UCSD-AML1 (cell line): ENCODE measurements around the gene MCTP2.
A peak's percentile ranks its signal among the peaks of the same experiment; 100 is the strongest.

ENCODE experiments used
- DNase-seq: peaks from one replicate; lab custom pipeline; 2025; ENCODE audit not compliant: unreplicated experiment; lab: John Stamatoyannopoulos, UW

The MCTP2 gene

DNA sequence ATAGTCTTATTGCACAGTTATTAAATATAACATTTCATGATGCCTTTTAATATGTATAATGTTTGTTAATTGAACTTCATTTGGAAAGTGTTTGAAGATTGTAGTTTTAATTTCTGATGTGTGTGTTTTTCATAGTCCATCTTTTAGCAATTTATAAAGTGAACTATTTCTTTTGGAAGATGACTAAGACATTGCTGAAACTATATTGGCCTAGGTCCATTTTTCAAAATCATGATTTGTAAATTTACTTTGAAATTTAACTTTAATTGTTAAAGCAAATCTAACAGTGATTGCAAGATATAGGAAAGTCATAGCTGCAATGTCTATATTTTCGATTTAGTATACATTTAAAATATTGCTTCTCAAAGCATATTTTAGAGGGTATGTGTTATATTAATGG lies 30.8 kb downstream of the MCTP2 start:
- DNase-seq, result no peak

DNA sequence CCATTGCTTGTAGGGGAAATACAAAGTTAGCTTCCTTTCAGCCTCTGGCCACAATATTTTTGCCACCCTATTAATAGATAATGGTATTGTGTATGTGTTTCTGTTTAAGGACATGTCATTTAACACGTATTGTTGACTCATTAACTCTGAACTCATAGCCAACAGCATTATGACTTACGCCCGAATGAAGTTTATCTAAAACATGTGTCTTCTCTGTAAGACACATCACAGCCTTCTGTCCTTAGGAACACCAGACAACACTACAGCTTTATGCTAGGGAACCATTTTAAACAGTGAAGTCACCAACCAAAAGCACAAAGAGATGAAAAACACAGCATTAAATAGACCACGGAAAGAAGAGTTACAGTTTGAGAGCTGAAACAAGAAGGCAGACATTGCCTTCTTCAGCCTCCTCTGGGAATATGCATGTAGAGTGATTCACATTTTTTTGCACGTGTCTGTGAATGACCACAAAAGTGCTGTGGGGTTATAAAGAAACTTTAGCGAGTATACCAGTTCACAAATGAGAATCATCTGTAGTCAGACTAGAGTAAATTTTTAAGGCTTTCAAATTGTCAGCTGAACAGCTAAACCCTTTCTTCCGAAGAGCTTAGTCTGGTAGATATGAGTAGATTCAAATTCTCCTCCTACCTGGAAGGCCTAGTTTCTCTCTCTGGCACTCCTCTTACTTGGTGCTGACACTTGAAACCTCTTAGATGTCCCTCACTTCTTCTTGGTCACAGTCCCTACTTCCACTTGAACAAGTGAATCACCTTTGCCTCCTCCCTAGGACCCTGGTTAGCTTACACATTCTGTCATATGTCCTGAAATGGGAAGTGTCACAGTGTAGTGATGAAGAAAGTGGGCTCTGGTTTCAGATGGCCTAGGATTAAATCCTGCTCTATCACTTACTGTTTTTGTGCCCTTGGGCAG lies 32.2 kb downstream of the MCTP2 start:
- no peak for DNase-seq

DNA sequence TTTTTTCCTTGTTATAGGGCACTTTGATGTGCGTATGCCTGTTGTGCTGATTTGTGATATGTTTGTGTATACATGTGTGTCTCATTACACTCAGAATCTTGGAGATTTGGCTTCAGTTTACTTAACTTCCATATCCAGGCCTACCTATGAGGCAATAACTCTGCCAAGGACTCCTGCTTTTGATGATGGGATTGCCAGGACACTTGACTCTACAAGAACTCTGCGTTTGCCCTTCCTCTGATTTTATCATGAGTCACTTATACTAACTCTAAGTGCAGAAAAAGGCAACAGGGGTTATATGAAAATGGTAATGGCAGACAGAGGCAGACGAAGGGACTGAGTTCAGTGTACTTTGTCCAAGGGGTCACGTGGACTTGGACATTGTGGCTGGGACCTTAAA lies 33.6 kb downstream of the MCTP2 start:
- no peak for DNase-seq

DNA sequence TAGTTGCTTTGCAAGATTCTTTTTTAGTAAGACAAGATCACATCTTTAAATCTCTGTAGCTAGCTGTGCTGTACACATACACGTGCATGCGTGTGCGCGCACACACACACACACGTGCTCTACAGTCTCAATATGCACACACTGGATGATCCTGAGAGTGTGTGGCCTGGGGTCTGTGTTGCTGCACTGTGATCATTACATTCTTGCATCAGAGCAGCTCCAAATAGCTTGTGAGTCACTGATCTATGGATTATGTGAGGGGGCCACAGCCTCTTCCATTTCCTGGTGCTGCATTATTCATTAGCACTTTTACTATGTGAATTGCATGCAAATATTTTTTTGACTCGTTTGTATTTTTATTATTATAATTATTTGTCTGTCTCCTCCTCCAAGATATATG lies 34.6 kb downstream of the MCTP2 start:
- peak; percentile 15 for DNase-seq

DNA sequence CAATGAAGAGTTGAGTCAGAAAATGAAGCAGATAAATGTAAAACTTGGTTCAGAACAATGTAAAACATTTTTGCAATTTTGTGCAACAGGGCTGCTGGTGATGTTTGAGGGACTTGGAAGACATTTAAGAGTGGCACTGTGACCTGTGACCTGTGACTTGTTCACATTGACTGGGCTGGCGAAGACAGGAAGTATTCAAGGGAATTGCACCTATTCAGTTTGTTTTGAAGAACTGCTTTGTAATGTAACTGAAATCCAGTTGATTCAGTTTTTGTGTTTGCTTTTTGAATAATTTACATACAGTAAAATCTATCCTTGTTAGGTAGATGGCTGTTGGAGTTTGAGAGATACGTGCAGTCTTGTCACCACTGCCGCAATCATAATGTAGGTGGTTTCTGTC lies 35.4 kb downstream of the MCTP2 start:
- DNase-seq, result no peak

DNA sequence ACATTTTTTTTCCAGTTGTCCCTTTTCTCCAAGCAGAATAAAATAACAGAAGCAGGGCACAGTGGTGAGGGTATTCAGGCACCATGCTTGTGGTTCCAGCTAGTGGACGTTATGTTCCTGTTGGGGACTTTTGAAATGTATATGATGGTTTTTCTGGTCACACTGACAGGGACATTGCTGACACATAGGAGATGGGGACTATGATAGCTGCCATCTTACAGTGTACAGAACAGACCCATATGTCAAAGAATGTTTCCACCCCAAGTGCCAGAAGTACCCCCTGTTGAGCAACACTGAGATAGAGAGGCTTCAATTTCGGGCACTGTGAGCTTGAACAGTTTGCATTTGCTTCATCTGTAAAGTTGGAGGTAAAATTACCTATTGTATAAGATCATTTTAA lies 38.6 kb downstream of the MCTP2 start:
- no peak for DNase-seq

DNA sequence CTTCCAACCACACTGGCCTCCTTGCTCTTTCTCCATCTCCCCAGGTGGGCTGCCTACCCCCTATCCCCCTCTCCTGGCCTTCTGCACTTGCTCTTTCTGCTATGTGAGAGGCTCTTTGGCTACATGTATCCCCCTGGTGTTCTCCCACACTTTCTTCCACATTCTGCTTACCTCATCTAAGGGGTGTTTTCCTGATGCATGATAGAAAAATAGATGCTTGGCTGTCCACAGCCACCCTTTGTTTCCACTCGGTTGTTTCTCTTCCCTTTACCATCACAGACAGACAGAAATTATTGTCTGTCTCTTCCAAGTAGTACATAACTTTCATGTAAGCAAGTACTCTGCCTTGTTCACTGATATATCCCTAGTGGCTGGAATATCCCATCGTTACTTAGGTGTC lies 39.2 kb downstream of the MCTP2 start:
- no peak for DNase-seq

DNA sequence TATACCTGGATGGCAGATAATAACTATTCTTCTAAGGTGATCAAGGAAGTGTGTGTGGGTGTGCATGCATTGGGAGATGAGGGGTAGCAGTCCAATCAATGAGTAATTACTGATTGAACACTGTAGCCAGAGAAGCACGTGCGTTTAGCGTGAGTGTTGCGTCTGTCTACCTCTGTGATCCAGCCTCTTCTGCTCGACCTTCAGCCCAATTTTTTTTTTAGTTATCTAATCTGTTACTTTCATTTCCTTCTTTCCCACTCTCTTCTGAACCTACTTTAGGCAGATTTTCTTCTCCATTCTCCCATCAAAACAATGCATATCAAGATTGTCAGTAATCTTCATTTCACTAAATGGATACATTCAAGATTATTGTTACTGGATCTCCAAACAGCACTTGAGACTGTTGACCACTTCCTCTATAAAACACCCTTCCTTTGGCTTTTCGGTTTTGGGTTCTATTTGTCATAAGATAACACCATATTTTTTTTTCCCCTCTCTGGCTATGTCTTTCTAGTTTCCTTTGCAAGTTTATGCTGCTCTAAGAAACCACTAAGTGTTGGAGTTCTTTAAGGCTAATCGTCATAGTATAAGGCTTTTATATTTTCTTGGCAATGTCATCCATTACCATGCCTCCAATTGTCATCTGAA lies 41.0 kb downstream of the MCTP2 start:
- no peak for DNase-seq

DNA sequence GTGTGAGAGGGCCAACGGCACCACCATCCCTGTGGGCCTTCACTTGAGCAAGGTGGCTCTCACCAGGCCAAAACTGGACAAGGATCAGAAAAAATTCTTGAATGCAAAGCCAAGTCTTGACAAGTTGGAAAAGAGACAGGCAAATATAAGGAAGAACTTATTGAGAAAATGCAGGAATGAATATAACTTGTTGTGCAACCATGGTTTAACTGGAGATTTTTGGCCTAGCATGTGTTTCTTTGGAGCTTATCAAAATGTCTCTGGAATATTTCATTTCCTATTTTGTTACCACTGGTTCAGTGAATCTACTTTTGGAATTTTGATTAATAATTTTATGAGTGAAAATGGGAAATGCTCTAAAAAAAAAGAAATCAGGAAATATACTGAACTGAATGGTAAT lies 42.5 kb downstream of the MCTP2 start:
- no peak for DNase-seq

DNA sequence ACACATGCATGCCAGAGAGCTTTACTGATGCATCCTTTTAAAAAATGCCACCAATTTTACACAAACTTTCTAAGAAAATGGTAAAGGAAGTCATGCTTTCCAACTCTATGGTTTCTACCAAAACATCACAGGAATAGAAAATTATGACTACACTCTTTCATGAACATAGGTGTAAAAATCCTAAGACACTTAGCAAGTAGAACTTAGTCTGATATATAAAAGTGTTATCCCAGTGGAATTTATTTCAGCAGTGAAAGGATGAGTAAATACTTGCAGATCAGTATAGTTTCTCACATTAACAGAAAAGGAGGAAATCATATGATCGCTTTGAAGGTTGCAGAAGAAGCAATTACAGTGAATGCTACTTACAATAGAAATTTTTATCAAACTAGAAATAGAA lies 43.4 kb downstream of the MCTP2 start:
- DNase-seq, result no peak

DNA sequence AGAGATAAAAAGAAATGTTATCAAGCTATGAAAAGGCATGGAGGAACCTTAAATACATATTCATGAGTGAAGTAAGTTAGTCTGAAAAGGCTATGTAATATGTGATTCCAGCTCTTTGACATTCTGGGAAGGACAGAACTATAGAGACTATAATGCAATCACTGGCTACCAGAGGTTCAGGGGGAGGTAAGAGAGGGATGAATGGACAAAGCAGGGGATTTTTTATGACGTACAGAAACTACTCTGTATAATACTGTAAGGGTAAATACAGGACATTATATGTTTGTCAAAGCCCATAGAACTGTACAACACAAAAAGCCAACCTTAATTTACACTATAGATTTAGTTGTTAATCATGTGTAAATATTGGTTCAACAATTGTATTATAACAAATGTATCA lies 46.1 kb downstream of the MCTP2 start:
- DNase-seq, result no peak

DNA sequence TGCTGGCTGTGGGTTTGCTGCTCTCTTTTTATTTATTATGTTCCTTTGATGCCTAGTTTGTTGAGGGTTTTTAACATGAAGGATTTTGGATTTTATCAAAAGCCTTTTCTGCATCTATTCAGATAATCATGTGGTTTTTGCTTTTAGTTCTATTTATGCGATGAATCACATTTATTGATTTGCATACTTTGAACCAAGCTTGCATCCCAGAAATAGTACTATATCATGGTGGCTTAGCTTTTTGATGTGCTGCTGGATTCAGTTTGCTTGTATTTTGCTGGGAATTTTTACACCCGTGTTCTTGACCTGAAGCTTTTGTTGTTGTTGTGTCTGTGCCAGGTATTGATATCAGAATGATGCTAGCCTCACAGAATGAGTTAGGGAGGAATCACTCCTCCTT lies 48.4 kb downstream of the MCTP2 start:
- DNase-seq, result no peak

DNA sequence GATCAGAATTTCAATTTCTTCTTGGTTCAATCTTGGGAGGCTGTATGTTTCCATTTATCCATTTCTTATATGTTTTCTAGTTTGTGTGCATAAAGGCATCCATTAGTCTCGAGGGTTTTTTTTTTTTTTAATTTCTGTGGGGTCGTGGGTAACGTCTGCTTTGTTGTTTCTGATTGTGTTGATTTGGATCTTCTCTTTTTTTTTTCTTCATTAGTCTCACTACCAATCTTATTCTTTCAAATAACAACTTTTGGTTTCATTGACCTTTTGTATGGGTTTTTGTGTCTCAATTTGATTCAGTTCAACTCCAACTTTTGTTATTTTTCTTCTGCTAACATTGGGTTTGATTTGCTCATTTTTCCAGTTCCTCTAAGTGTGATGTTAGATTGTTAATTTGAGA lies 48.9 kb downstream of the MCTP2 start:
- no peak for DNase-seq

DNA sequence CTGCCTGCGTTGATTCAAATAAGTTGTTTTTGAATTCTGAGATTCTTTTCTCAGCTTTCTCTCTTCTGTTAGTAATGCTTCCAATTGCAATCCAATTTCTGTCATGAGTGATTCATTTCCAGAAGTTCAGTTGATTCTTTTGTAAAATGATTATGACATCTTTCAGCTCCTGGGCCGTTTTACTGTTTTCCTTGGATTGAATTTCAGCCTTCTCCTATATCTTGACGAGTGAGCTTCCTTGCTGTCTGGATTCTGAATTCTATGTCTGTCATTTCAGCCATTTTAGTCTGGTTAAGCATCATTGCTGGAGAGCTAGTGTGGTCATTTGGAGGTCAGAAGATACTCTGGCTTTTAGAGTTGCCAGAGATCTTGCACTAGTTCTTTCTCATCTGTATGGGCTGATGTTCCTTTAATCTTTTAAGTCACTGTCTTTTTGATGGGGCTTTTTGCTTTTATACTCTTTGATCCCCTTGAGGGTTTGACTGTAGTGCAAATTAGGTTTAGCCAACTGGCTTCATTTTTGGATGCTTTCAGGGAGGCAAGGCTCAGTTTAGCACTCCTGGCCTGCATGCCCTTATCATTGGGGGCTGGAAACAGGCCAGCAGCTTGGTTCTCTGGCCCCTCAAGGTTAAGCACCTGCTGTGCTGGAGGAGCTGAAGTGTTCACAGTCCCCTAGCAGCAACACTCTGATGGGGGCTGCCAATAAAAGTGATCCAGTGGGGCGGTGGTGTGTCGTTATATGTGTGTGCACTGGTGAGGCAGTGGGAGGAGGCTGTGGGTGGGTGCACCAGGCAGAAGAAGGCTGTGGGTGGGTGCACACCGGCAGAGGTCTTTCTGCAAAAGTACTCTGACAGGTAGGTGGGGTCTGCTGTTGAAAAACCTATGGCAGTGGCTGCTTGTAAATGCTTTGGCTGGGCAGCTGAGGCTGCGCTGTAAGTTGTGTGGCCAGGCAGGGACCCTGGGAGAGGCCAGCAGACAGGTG lies 51.2 kb downstream of the MCTP2 start:
- DNase-seq, result no peak

DNA sequence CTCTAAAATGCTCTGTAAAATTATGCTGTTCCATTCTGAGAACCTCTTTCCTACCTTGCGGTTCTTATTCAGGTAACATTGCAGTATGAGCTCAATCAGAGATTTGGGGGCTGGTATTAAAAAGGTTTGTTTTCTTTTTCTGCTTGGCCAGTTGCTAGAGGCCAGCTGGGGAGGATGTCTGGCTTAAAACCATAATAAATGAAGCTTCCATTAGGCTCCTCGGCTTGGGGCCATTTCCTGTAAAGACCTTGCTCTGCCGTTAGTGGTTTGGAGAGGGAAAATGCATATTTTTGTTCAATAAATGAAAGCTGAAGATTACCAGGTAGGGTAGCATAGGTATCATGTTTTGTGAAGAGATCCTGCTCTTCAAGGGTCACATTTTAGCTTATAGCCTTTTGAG lies 55.2 kb downstream of the MCTP2 start:
- no peak for DNase-seq

DNA sequence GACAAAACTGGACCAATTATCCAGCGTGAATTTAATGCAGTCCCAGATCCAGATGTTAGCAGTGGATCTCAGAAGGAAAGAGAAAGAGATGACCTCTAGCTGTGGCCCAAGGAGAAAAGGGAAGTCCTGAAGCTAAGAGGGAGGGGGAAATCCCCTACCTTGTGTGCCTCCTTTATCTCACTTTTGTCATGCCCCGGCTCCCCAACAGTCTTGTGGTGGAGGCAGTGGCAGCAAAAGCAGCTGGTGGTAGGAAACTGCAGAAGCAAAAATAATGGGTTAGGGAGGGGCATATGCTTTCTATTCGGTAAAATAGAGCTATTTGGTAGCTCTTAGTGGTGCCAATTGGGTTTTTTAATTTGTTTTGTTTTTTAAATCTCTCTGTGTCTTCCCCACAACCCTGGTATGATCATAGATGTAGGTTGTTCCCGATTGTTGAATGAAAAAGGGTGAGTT lies 56.5 kb downstream of the MCTP2 start:
- DNase-seq, result peak; percentile 63

DNA sequence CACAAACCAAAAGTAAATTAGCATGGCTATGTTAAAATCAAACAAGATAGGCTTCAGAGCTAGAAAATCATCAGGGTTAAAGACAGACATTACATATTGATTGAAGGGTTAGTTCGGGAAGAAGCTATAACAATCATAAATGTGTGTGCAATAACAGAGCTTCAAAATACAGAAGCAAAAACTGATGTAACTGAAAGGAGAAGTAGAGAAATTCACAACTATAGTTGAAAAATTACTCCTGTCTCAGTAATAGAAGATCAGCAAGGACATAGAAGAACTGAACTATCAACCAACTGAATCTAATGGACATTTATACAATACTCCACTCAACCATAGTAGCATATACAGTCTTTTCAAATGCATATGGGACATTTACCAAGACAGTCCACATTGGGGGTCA lies 59.4 kb downstream of the MCTP2 start:
- DNase-seq, result no peak

DNA sequence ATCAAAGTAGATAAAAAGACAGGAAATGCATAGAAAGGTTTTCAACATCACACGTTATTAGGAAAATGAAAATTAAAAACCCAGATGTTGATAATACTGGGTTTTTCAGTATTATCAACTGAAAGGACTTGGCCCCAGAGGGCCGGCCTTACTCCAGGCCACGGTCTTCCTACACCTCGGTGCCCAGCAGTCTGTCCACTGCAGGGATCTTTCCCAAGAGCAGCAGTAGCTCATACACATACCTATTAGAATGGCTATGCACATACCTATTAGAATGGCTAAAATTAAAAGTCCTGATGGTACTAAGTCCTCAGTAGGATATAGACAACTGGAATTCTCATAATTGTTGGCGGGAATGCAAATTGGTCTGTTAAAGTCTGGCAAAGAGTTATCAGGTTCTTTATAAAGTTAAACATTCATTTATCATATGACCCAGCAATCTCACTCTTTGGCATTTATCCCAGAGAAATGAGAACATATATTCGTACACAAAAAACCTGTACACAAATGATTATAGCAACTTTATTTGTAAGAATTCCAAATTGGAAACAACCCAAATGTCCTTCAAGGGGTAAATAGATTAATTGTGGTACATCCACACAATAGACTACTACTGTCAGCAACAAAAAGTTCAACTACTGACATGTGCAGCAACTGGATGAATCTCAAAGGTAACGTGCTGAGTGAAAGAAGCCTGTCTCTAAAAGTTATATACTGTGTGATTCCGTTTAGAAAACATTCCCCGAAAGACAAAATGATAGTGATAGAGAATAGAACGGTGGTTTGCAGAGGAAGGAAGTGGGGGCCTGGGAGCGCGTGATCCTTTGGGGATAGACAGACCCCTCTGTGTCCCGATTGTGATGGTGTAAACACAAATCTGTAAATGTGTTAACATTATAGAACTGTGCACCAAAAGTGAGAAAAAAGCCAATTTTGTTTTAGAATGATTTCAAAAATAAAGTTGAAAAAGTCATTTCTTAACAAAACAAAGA lies 62.3 kb downstream of the MCTP2 start:
- no peak for DNase-seq

DNA sequence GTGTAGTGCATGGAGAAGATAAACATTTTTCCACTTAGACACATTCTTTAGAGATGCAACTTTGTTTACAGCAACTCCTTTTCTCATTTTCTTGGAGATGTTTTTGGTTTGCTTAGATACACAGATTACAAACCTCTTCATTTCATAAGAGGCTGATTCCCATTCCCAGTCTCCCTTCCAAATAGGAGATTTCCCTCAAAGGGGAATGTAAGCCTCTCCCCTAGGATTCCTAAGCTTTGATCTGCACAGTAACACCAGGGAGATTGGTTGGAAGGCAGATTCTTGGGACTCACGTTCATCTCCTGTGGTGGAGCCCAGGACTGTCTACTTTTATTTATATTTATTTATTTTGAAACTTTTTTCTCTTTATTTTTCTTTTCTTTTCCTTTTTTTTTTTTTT lies 63.2 kb downstream of the MCTP2 start:
- DNase-seq, result no peak

DNA sequence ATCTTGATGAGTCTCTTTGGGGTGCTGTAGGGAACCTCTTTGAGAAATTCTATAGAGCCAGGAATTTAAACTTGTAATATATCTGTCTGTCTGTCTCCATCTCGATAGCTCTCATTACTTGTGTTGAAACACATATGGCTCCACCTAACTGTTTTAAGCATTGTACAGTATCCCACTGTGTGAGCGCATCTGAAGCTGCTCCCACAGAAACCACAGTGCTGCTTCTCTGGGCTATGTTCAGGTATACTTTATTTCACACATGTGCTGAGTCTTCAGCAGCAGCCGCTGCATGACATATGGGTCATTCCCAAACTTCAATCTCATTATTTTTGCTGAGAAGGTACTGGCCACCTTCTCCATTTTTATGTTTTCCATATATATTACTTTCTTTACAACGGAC lies 63.9 kb downstream of the MCTP2 start:
- DNase-seq, result no peak
